K562 (cell line): Measurements from ENCODE around the gene TNFRSF13B. TPM values are rescaled to one million over a fixed set of nuclear protein-coding genes. Genes with fewer than 3 reads are reported as not detected.

Source experiments
- ATAC-seq: fragments of 200-7000 bp; cut with Tn5 transposase; 3 replicates; pipeline ENCODE4 v1.9.1; 2020; ENCODE audit warnings: moderate library complexity
- BruUV-seq: library from RNA; stranded (reverse); fragments of 400-500 nt; replicated peaks from 2 replicates; lab custom pipeline; 2021; lab: Mats Ljungman, UMichigan
- CTCF ChIA-PET: fragments of 300-600 bp; formaldehyde crosslinking; extraction: SDS; loops from one replicate; lab custom pipeline; 2021; ENCODE audit warnings: low intra/inter-chr PET ratio; lab: Yijun Ruan, JAX
- POLR2A ChIA-PET: fragments of 300-600, 350-650 bp; sonication (Branson Sonifier 250); formaldehyde crosslinking; extraction: SDS; loops from one replicate; lab custom pipeline; 2021; ENCODE audit warnings: antibody characterized with exemption, inconsistent platforms; lab: Yijun Ruan, JAX
- DNase-seq, 4 experiments: peaks; one replicate each; pipeline versions ENCODE4 v3.0.0 to v3.0.0-alpha.2; 2011 to 2018; ENCODE audit warnings: low spot score in 3 of 4, mixed read lengths in 3 of 4; ENCODE audit errors: extremely low read depth in 1 of 4
- FAIRE-seq: peaks from 2 replicates; lab custom pipeline; 2011; peaks lifted over from hg19 to GRCh38; lab: Jason Lieb, UNC
- H2AFZ ChIP-seq: 2 replicates; pipeline ENCODE4 v1.6.0; 2011; ENCODE audit warnings: low read depth, low read length, control low read depth, inconsistent platforms
- H3K27ac ChIP-seq: fragments of 200-600 bp; 3 replicates; pipeline ENCODE4 v1.8.0; 2011; ENCODE audit warnings: low read depth, mild to moderate bottlenecking, control low read depth, inconsistent platforms, low read length, moderate library complexity, mixed read lengths; ENCODE audit errors: extremely low read depth
- H3K27me3 ChIP-seq, 2 experiments: fragments of 300-600 bp in 1 of 2; 2 replicates in 1 of 2; 3 replicates in 1 of 2; pipeline versions ENCODE4 v1.6.0 to v1.8.0; 2011; ENCODE audit warnings: inconsistent platforms in 2 of 2, low read length in 2 of 2, mild to moderate bottlenecking in 1 of 2, mixed read lengths in 1 of 2, moderate library complexity in 1 of 2; ENCODE audit not compliant: control insufficient read depth in 2 of 2, insufficient read depth in 2 of 2
- H3K36me3 ChIP-seq: fragments of 300-600 bp; 3 replicates; pipeline ENCODE4 v1.8.0; 2011; ENCODE audit warnings: mild to moderate bottlenecking, low read length, inconsistent platforms; ENCODE audit not compliant: control insufficient read depth, insufficient read depth
- H3K4me1 ChIP-seq, 2 experiments: fragments of 200-600 bp in 1 of 2; replicated peaks in 1 of 2; 2 replicates in 1 of 2; 3 replicates in 1 of 2; pipeline versions ENCODE4 v1.5.1 to v1.8.0; 2011; ENCODE audit warnings: inconsistent platforms in 2 of 2, low read length in 2 of 2, mild to moderate bottlenecking in 1 of 2, mixed read lengths in 1 of 2, moderate library complexity in 1 of 2; ENCODE audit not compliant: control insufficient read depth in 2 of 2, insufficient read depth in 2 of 2
- H3K4me2 ChIP-seq: 2 replicates; pipeline ENCODE4 v1.6.1; 2011; ENCODE audit warnings: low read length, control low read depth, inconsistent platforms, mixed read lengths; ENCODE audit not compliant: insufficient read depth
- H3K4me3 ChIP-seq: fragments of 200-600 bp; sonication (generic), shearing (Covaris generic); 2 replicates; pipeline ENCODE4 v1.5.1; 2016; ENCODE audit warnings: control low read depth, inconsistent platforms
- H3K79me2 ChIP-seq: fragments of 200-600 bp; 3 replicates; pipeline ENCODE4 v1.8.0; 2011; ENCODE audit warnings: low read length, inconsistent platforms; ENCODE audit not compliant: control insufficient read depth, insufficient read depth
- H3K9ac ChIP-seq, 2 experiments: 2 replicates each; pipeline versions ENCODE4 v1.6.0 to v1.6.1; 2011; ENCODE audit warnings: low read depth in 2 of 2, low read length in 2 of 2, control low read depth in 1 of 2, inconsistent platforms in 1 of 2, mild to moderate bottlenecking in 1 of 2, mixed read lengths in 1 of 2; ENCODE audit not compliant: insufficient read depth in 1 of 2
- H3K9me1 ChIP-seq: one replicate; pipeline ENCODE4 v1.6.0; 2011; ENCODE audit warnings: inconsistent platforms, mild to moderate bottlenecking, low read length, moderate library complexity; ENCODE audit not compliant: control insufficient read depth, insufficient read depth
- H3K9me3 ChIP-seq: replicated peaks from 2 replicates; pipeline ENCODE4 v1.5.1; 2011; ENCODE audit warnings: low read depth, low read length, inconsistent platforms; ENCODE audit not compliant: control insufficient read depth, insufficient read depth
- H4K20me1 ChIP-seq: replicated peaks from 2 replicates; pipeline ENCODE4 v1.6.1; 2011; ENCODE audit warnings: low read length, inconsistent platforms, mixed read lengths; ENCODE audit not compliant: control insufficient read depth, insufficient read depth
- BHLHE40 ChIP-seq: IDR thresholded peaks from 2 replicates; pipeline ENCODE4 v1.6.1; 2011; ENCODE audit warnings: low read length, improper control_type of control experiment
- CCNT2 ChIP-seq: IDR thresholded peaks from 2 replicates; pipeline ENCODE4 v1.6.1; 2011; ENCODE audit warnings: borderline replicate concordance, low read depth, mild to moderate bottlenecking, moderate library complexity, mixed read lengths, low read length; ENCODE audit not compliant: insufficient read length; ENCODE audit errors: extremely low read depth
- FOXP1 ChIP-seq: sonication (generic); formaldehyde crosslinking; IDR thresholded peaks from 2 replicates; pipeline ENCODE4 v1.8.0; 2022; ENCODE audit warnings: mild to moderate bottlenecking, missing genetic modification reagents
- HNRNPH1 ChIP-seq: fragments of 200-400 bp; formaldehyde crosslinking; optimal IDR thresholded peaks from 2 replicates; pipeline ENCODE3; 2017; ENCODE audit warnings: low read depth, mild to moderate bottlenecking, low read length, moderate library complexity
- MCM7 ChIP-seq, 2 experiments: fragments of 450-650 bp; IDR thresholded peaks; 2 replicates each; pipeline ENCODE4 v1.6.1; 2016 to 2018
- NR2C1 ChIP-seq, 2 experiments: fragments of 450-650 bp; IDR thresholded peaks; 2 replicates each; pipeline ENCODE4 v1.6.1; 2017; ENCODE audit warnings: mild to moderate bottlenecking in 2 of 2, antibody characterized with exemption in 1 of 2, inconsistent platforms in 1 of 2, missing compliant biosample characterization in 1 of 2, missing genetic modification characterization in 1 of 2
- OTX1 ChIP-seq: fragments of 450-650 bp; formaldehyde crosslinking; IDR thresholded peaks from 2 replicates; pipeline ENCODE4 v1.4.0; 2022; ENCODE audit warnings: mild to moderate bottlenecking
- SREBF1 ChIP-seq: fragments of 150-350 bp; IDR thresholded peaks from 2 replicates; pipeline ENCODE4 v1.6.1; 2014; ENCODE audit warnings: antibody characterized with exemption, low read depth, low read length, borderline replicate concordance
- SRSF9 ChIP-seq: fragments of 200-400 bp; formaldehyde crosslinking; IDR thresholded peaks from 2 replicates; pipeline ENCODE4 v1.6.1; 2017; ENCODE audit warnings: low read depth, low read length, borderline replicate concordance
- SUPT5H ChIP-seq: fragments of 450-650 bp; IDR thresholded peaks from 2 replicates; pipeline ENCODE4 v1.6.1; 2016
- TEAD1 ChIP-seq, 2 experiments: fragments of 450-650 bp in 1 of 2; sonication (generic) in 1 of 2; formaldehyde crosslinking; IDR thresholded peaks; 2 replicates each; pipeline versions ENCODE4 v1.4.0 to v1.8.0; 2020 to 2022; ENCODE audit warnings: mild to moderate bottlenecking in 2 of 2, missing genetic modification reagents in 1 of 2
- ZC3H8 ChIP-seq: fragments of 450-650 bp; IDR thresholded peaks from 2 replicates; pipeline ENCODE4 v1.6.1; 2017
- ZNF143 ChIP-seq: sonication (generic); formaldehyde crosslinking; IDR thresholded peaks from 2 replicates; pipeline ENCODE4 v1.9.0; 2022; ENCODE audit warnings: mild to moderate bottlenecking, missing genetic modification reagents
- ZNF197 ChIP-seq: fragments of 200-800 bp; sonication (Bioruptor generic); IDR thresholded peaks from 2 replicates; pipeline ENCODE4 v1.6.1; 2016; ENCODE audit warnings: low read depth, missing genetic modification characterization, missing compliant biosample characterization
- WGBS: fragments of 100-300 bp; shearing (Covaris generic); methylation state at CpG from one replicate; pipeline ENCODE4 v1.1.6; 2016; ENCODE audit warnings: low coverage, mixed read lengths; ENCODE audit not compliant: insufficient coverage; ENCODE audit errors: missing lambda C conversion rate; 5-methylcytosine and 5-hydroxymethylcytosine counted together
- in situ Hi-C: fragments of 300-500 bp; cut with MboI; formaldehyde crosslinking; loops from 4 replicates; pipeline ENCODE4 v1.15.0; 2018; ENCODE audit warnings: inconsistent platforms, mixed read lengths
- intact Hi-C: fragments of 100-400 bp; cut with micrococcal nuclease; formaldehyde crosslinking; loops from 2 replicates; pipeline ENCODE4 v1.14.2; 2022
- polyA plus RNA-seq, 8 experiments: library from polyadenylated mRNA; depleted of rRNA in 4 of 8; stranded (reverse) in 5 of 8; unstranded in 3 of 8; fragments of >200 nt; fragmentation: Nextera tagmentation in 2 of 8; fragmentation: Illumina TruSeq in 1 of 8; extraction: Ambion mirVana in 2 of 8; extraction: Trizol in 1 of 8; gene quantifications; 2 replicates each; pipeline versions ENCODE4 v1.2.1 to v1.2.3, GENCODE V29; 2011 to 2014; ENCODE audit warnings: inconsistent platforms in 1 of 8, missing spikeins in 1 of 8
- total RNA-seq, 7 experiments: library from RNA; depleted of rRNA in 6 of 7; stranded (reverse); fragments of >200 nt in 6 of 7; fragmentation: Illumina TruSeq in 2 of 7; extraction: Trizol in 2 of 7; gene quantifications; 2 replicates each; pipeline versions ENCODE4 v1.2.1 to v1.2.3, GENCODE V29; 2011 to 2021; ENCODE audit warnings: low replicate concordance in 1 of 7
- TF ChIP-seq, protein P1 (sequence below): fragments of 250-450 bp; sonication (Bioruptor Pico); IDR thresholded peaks from 2 replicates; pipeline ENCODE4 v1.8.0; 2021; ENCODE audit warnings: moderate library complexity, mild to moderate bottlenecking, inconsistent platforms

TNFRSF13B gene
- total and polyA plus RNA-seq, 9 of the 15 experiments (the other 6 are each of a cell fraction or from before 2014, with no cell fraction given): not detected

DNA sequence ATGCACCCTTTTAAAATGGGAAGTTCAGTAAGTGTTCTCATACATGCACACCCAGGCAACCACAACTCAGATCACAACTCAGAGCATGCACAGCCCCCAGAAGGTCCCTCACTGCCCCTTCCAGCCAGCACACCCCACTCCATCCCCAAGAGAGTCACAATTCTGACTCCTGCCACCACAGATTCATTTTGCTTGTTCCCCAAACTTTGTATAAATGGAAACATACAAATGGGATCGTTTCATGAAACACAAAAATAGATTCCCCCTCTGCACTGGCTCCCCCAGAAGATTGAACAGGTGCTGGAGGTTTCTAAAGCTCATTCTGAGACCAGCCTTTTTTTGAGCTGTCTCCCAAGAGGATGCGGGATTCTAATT is 3.3 kb upstream of the TNFRSF13B start (continued):
- TF ChIP-seq CCNT2: no peak
- no peak for TF ChIP-seq ZNF143 (CRISPR knock-in tag)
- TF ChIP-seq ZNF197 (CRISPR knock-in tag): no peak
- no peak for TF ChIP-seq SREBF1
- TF ChIP-seq ZC3H8: no peak
- TF ChIP-seq, protein P1, sequence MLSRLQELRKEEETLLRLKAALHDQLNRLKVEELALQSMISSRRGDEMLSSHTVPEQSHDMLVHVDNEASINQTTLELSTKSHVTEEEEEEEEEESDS (CRISPR knock-in tag): no peak

DNA sequence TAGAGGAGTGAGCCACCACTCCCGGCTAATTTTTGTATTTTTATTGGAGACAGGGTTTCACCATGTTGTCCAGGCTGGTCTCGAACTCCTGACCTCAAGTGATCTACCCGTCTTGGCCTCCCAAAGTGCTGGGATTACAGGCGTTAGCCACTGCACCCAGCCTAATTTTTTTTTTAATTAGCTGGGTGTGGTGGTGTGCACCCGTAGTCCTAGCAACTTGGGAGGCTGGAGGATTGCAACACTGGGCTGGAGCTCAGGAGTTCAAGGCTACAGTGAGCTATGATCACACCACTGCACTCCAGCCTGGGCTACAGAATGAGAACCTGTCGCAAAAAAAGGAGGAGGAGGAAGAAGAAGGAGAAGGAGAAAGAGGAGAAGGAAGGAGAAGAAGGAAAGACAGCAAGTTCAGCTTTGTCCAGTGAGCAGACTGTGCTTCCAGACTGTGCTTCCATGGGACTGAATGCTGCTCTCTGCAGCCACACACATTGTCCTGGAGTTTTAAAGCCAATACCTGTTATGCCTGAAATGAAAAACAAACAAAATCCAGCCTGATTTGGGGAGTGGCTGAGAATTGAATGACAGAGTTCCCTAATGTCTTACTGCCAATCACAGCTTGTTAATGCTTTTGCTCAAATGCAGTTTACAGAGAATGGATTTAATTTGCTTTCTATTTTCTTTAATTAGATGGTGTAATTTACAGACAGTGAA is 2.8 kb upstream of the TNFRSF13B start:
- Histone ChIP-seq H3K9me3 (no peaks in the 10 kb centered on the region), H2AFZ (no peak overlapping the region), H3K4me3 (no peak overlapping the region), H3K9me1 (no peaks in the 10 kb centered on the region), H4K20me1 (no peaks in the 10 kb centered on the region; the same call in 1 of the 2 replicates), H3K27ac (no peak overlapping the region), H3K4me1 (no peaks in the 10 kb centered on the region), H3K79me2 (no peaks in the 10 kb centered on the region), H3K36me3 (no peaks in the 10 kb centered on the region), H3K9ac (no peak overlapping the region), H3K27me3 (peaks cover 19 to 49% of the 10 kb centered on the region in 2 experiments), H3K4me2 (no peak overlapping the region)
- ATAC-seq: no peak
- TF ChIP-seq MCM7 (IDR thresholded peaks at IDR 0.05) (no peak), BHLHE40 (no peak), NR2C1 (IDR thresholded peaks at IDR 0.05) (no peak), NR2C1 (tag; IDR thresholded peaks at IDR 0.05) (no peak), SUPT5H (no peak), OTX1 (CRISPR knock-in tag) (no peak), HNRNPH1 (no peak), SRSF9 (no peak), FOXP1 (CRISPR knock-in tag) (no peak), TEAD1 (CRISPR knock-in tag; IDR thresholded peaks at IDR 0.05) (no peak)
- FAIRE-seq: no peak
- ChIA-PET POLR2A (no interaction called here), CTCF (no interaction called here)
- DNase-seq: no peak
- no TSS peak for BruUV-seq
- in situ Hi-C loops (loop anchor here (25.0 kb wide), 1 partner anchor 663 kb away; no protein-coding TSS in a partner anchor), intact Hi-C loops (no loop called here)
- 4% methylated on average over 5 of the region's 6 CpGs for WGBS
